AG04450 (cell line): ENCODE data around the gene C2CD5. TPM values are rescaled to one million over a fixed set of nuclear protein-coding genes. Genes with fewer than 3 reads are reported as not detected.

Experiments used
- CTCF ChIA-PET: fragments of 300-600, 350-600 bp; formaldehyde crosslinking; extraction: SDS; loops from one replicate; lab custom pipeline; 2022; ENCODE audit warnings: antibody characterized with exemption, inconsistent platforms; lab: Charles Lee
- POLR2A ChIA-PET: fragments of 350-600 bp; formaldehyde crosslinking; extraction: SDS; loops from one replicate; lab custom pipeline; 2021; ENCODE audit warnings: antibody characterized with exemption, inconsistent platforms; lab: Yijun Ruan, JAX
- DNase-seq: peaks from one replicate; pipeline ENCODE4 v3.0.0-alpha.2; 2011; ENCODE audit warnings: low read depth, low spot score
- H3K27ac ChIP-seq: one replicate; pipeline ENCODE4 v1.5.1; 2012; ENCODE audit warnings: low read depth, low read length, control low read depth
- H3K27me3 ChIP-seq: one replicate; pipeline ENCODE4 v1.6.0; 2012; ENCODE audit warnings: low read length; ENCODE audit not compliant: control insufficient read depth, insufficient read depth
- H3K4me3 ChIP-seq: 2 replicates; pipeline ENCODE4 v1.5.1; 2011; ENCODE audit warnings: mild to moderate bottlenecking, low read depth, low read length, control low read depth
- H3K9me3 ChIP-seq: 2 replicates; pipeline ENCODE4 v1.5.1; 2012; ENCODE audit warnings: low read length; ENCODE audit not compliant: control insufficient read depth, insufficient read depth
- CTCF ChIP-seq: IDR thresholded peaks from 2 replicates; pipeline ENCODE4 v1.5.1; 2011; ENCODE audit warnings: low read depth, low read length, control low read depth, inconsistent platforms
- polyA plus RNA-seq: library from polyadenylated mRNA; depleted of rRNA; stranded (reverse); fragments of >200 nt; gene quantifications from 2 replicates; pipeline ENCODE4 v1.2.3, GENCODE V29; 2011

Gene C2CD5
- polyA plus RNA-seq, 1 experiment, result 38.3 TPM

GRCh38 chr12:22476133-22476532, 68.2 kb downstream of the C2CD5 start:
- ChIA-PET CTCF (interaction anchor here (8.3 kb wide), 1 partner anchor 16 kb away, joined by 61 read pairs; no protein-coding TSS in a partner anchor), POLR2A (no interaction called here)
- Histone ChIP-seq H3K27me3 (no peaks in the 10 kb centered on the region), H3K27ac (no peak overlapping the region), H3K9me3 (no peaks in the 10 kb centered on the region), H3K4me3 (no peak overlapping the region)
- no peak for TF ChIP-seq CTCF
- DNase-seq, result no peak

DNA sequence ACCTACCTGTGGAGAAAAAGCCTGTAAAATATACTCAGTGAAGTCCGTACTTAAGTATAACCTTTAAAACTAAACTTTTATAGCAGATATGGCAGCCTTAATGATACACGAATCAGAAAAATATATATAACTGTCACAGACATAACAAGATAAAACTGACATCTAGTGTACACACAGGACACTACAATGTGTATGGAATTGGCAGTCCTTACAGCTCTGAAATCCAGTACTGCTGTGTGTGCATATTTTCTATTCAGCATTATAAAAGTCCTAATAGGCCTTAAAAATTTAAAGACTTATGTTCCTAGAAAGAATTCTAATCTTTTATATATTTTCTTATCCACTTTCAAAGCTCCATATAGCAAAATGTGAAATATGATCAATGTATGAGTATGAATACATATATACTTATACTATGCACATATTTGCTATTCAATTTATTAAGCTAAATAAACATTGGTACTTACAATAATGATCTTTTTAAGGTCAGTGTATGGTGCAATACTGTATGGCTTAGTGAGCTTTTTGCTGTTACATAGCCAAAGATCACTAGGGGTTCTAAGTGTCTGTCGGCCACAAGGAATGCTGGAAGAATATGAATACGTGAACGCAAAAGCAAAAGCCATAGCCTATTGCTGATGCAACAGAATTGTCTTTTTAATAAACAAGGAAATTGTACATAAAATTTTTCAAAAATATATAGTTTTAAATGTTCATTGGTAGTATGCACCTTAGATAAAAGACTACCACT, 69.2 kb downstream of the C2CD5 start:
- POLR2A ChIA-PET, result no interaction called here
- no peak for DNase-seq
- CTCF ChIA-PET, result interaction anchor here (0.5 to 8.3 kb wide), 3 partner anchors 15 to 1037 kb away, joined by 3 to 61 read pairs (median 4); no protein-coding TSS in a partner anchor

GRCh38 chr12:22473212-22473611, 71.1 kb downstream of the C2CD5 start:
- no peak overlapping the region for H3K4me3 ChIP-seq
- ChIA-PET CTCF (interaction anchor here (8.3 kb wide), 1 partner anchor 13 kb away, joined by 61 read pairs; no protein-coding TSS in a partner anchor), POLR2A (no interaction called here)
- no peak for DNase-seq
- no peaks in the 10 kb centered on the region for H3K27me3 ChIP-seq
- TF ChIP-seq CTCF, result no peak
- H3K27ac ChIP-seq, result no peak overlapping the region
- no peaks in the 10 kb centered on the region for H3K9me3 ChIP-seq

More for the DNA sequence above, 69.2 kb downstream of the C2CD5 start:
- H3K27ac ChIP-seq, result no peak overlapping the region
- TF ChIP-seq CTCF, result no peak
- no peaks in the 10 kb centered on the region for H3K27me3 ChIP-seq
- no peak overlapping the region for H3K4me3 ChIP-seq
- no peaks in the 10 kb centered on the region for H3K9me3 ChIP-seq

DNA sequence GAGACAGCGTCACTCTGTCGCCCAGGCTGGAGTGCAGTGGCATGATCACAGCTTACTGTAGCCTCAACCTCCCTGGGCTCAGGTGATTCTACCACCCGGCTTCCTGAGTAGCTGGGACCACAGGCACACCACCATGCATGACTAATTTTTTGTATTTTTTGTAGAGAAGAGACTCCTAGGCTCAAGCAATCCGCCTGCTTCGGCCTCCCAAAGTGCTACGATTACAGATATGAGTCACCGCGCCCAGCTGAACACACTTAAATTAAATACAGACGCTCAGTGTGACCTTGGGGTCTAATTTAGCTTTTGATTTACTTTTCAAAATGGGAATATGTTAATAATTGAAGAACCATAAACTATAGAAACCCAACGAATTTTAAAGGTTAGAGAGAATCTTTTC, 77.2 kb downstream of the C2CD5 start:
- no peak overlapping the region for H3K27ac ChIP-seq
- CTCF ChIA-PET, result interaction anchor here (0.6 to 3.8 kb wide), 2 partner anchors 8 to 60 kb away, joined by 3 to 60 read pairs; no protein-coding TSS in a partner anchor
- DNase-seq, result no peak
- no peaks in the 10 kb centered on the region for H3K9me3 ChIP-seq
- H3K4me3 ChIP-seq, result no peak overlapping the region
- POLR2A ChIA-PET, result no interaction called here
- no peak for TF ChIP-seq CTCF
- H3K27me3 ChIP-seq, result no peaks in the 10 kb centered on the region

GRCh38 chr12:22463306-22463705, 81.0 kb downstream of the C2CD5 start:
- CTCF ChIA-PET, result no interaction called here
- POLR2A ChIA-PET, result no interaction called here
- TF ChIP-seq CTCF, result no peak

More at GRCh38 chr12:22463306-22463705, 81.0 kb downstream of the C2CD5 start:
- Histone ChIP-seq H3K27ac (no peak overlapping the region), H3K9me3 (no peaks in the 10 kb centered on the region), H3K27me3 (no peaks in the 10 kb centered on the region), H3K4me3 (no peak overlapping the region)
- DNase-seq, result no peak
